A549 (cell line): ENCODE measurements around the gene GBP4.

Experiments
- CBX2 ChIP-seq: fragments of 200-600 bp; sonication (generic); IDR thresholded peaks from 2 replicates; pipeline ENCODE4 v1.6.1; 2016; ENCODE audit warnings: low read depth, mild to moderate bottlenecking, borderline replicate concordance
- CEBPB ChIP-seq, 2 experiments: fragments of >200 bp in 1 of 2; sonication (Bioruptor Twin) in 1 of 2; formaldehyde crosslinking in 1 of 2; IDR thresholded peaks; 2 replicates each; pipeline ENCODE4 v1.6.1; 2012 to 2016
- CTCF ChIP-seq: fragments of >200 bp; sonication (Bioruptor Twin); formaldehyde crosslinking; IDR thresholded peaks from 3 replicates; pipeline ENCODE4 v1.5.1; 2016
- EHMT2 ChIP-seq: fragments of 200-600 bp; sonication (generic); IDR thresholded peaks from 2 replicates; pipeline ENCODE4 v1.6.1; 2016; ENCODE audit warnings: antibody characterized with exemption, low read depth, mild to moderate bottlenecking, moderate library complexity
- HDAC2 ChIP-seq: fragments of 200-600 bp; sonication (generic); IDR thresholded peaks from 2 replicates; pipeline ENCODE4 v1.6.1; 2016
- POLR2A ChIP-seq: IDR thresholded peaks from 2 replicates; pipeline ENCODE4 v1.6.1; 2012; ENCODE audit warnings: mild to moderate bottlenecking, low read length
- REST ChIP-seq: fragments of 200-600 bp; sonication (generic); IDR thresholded peaks from 2 replicates; pipeline ENCODE4 v1.6.1; 2016; ENCODE audit warnings: antibody characterized with exemption, mild to moderate bottlenecking, moderate library complexity
- ZNF302 ChIP-seq: fragments of 250-450 bp; sonication (Bioruptor Pico); IDR thresholded peaks from 2 replicates; pipeline ENCODE4 v1.9.0; 2021; ENCODE audit warnings: inconsistent platforms, mild to moderate bottlenecking, moderate library complexity

- TF ChIP-seq CEBPB (IDR thresholded peaks at IDR 0.05): no peak
- TF ChIP-seq CTCF: no peak
- no peak for TF ChIP-seq CBX2
- no peak for TF ChIP-seq POLR2A
- no peak for TF ChIP-seq HDAC2
- no peak for TF ChIP-seq EHMT2
- TF ChIP-seq ZNF302 (CRISPR knock-in tag): no peak
- no peak for TF ChIP-seq REST
Measured at GRCh38 chr1:89171067-89171438, 27.7 kb downstream of the GBP4 start.
